GM12801 (cell line): ENCODE results near the gene DLG2.

Experiments
- TF ChIP-seq, protein P1 (sequence below): IDR thresholded peaks from one replicate; pipeline ENCODE4 v1.5.1; 2011; ENCODE audit warnings: control low read depth; ENCODE audit not compliant: insufficient read length; ENCODE audit errors: extremely low read depth

Gene DLG2

DNA sequence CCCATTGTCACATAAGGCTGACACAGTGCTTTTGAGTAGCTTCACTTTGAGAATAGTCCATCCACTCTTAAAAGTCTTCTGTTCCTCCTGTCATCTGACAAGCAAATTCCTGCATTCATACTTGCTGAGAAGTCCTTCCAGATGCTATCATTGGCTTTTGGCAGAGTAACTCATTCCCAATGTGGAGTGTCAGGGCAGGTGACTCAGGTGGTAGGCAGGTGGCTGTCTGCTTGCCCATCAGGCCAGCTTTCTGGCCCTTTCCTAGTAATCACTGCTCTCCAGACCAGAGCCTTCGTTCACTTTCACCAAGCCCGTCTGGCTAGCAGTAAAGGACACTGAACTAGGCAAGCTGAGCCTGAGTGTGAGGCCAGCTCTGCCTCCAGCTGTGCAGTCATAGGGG is 2178.5 kb downstream of the DLG2 start:
- TF ChIP-seq, protein P1, sequence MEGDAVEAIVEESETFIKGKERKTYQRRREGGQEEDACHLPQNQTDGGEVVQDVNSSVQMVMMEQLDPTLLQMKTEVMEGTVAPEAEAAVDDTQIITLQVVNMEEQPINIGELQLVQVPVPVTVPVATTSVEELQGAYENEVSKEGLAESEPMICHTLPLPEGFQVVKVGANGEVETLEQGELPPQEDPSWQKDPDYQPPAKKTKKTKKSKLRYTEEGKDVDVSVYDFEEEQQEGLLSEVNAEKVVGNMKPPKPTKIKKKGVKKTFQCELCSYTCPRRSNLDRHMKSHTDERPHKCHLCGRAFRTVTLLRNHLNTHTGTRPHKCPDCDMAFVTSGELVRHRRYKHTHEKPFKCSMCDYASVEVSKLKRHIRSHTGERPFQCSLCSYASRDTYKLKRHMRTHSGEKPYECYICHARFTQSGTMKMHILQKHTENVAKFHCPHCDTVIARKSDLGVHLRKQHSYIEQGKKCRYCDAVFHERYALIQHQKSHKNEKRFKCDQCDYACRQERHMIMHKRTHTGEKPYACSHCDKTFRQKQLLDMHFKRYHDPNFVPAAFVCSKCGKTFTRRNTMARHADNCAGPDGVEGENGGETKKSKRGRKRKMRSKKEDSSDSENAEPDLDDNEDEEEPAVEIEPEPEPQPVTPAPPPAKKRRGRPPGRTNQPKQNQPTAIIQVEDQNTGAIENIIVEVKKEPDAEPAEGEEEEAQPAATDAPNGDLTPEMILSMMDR, result no peak

GRCh38 chr11:83441601-83442000 is 2185.5 kb downstream of the DLG2 start:
- TF ChIP-seq, protein P1, result no peak

GRCh38 chr11:83441171-83441570 is 2186.0 kb downstream of the DLG2 start:
- TF ChIP-seq, protein P1, result no peak

GRCh38 chr11:83438438-83438837 is 2188.7 kb downstream of the DLG2 start:
- TF ChIP-seq, protein P1, result no peak

DNA sequence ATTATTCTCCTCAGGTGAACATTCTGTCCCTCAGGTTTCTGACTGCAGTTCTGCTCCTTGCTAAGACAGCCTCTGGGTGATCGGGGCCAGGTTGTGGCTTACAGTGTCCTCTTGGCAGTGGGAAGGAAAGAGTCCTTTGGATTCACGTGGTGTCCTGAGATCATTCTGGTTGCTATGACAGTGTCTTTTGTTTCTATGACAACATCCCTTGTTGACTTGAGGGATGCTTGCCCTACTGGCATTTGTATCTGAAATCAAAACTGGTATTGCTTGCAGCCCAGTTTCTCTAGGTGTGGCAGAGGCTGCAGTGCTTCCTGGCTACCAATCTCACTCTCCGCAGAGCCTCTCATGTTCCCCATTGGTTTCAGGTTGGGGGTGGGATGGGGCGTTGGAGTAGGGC is 2189.2 kb downstream of the DLG2 start:
- TF ChIP-seq, protein P1, result no peak

- TF ChIP-seq, protein P1, result no peak
Observed at GRCh38 chr11:83436855-83437254, 2190.3 kb downstream of the DLG2 start.

DNA sequence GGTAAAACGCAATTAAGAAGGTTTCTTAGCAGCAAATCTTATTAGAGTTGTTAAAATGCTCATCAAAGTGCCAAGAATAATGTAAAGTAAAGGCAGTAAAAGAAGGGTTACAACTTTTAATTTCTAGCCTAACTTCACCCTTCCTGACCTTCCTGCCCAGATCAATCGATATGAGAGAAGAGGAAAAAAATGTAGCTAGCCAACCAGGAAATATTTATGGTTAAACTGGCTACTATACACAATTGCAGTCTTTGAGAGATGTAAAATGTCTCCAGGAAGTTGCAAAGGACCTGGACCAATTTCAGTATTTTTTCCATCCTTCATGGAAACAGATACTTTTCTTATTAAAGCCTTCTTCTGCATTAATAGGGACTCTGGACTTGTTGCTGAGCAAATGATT is 2199.2 kb downstream of the DLG2 start:
- TF ChIP-seq, protein P1, result no peak

DNA sequence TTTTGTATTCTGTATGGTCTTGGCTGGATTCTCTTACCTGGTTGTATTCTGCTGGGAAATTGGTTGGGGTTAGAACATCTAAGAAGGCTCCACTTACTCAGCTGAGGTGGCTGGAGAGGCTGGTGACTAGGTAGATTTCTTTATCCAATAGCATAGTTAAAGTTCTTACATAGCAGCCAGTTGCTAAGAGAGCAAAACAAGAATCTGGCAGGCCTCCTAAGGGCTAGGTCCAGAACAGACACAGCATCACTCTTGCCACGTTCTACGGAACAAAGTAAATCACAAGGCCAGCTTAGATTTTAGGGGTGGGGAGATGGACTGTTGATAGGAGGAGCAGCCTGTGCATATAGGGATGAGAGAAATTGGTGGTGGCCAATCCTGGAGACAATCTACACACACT is 2199.6 kb downstream of the DLG2 start:
- TF ChIP-seq, protein P1, result no peak
